B cell (primary cell): ENCODE results near the gene CUBN. TPM values are rescaled to one million over a fixed set of nuclear protein-coding genes. Genes with fewer than 3 reads are reported as not detected.

ENCODE experiments used
- ATAC-seq: fragments of 200-7000 bp; cut with Tn5 transposase; one replicate; pipeline ENCODE4 v1.10.0; 2021; ENCODE audit warnings: low read depth, mild to moderate bottlenecking, moderate number of reproducible peaks, moderate library complexity
- CTCF ChIA-PET: fragments of 350-600 bp; sonication (Branson Sonifier 250); formaldehyde crosslinking; loops from one replicate; lab custom pipeline; 2021; ENCODE audit warnings: antibody characterized with exemption, inconsistent platforms; lab: Charles Lee
- POLR2A ChIA-PET: fragments of 350-600 bp; sonication (Branson Sonifier 250); formaldehyde crosslinking; loops from one replicate; lab custom pipeline; 2021; ENCODE audit warnings: antibody characterized with exemption; lab: Charles Lee
- DNase-seq: peaks from one replicate; pipeline ENCODE4 v3.0.0; 2013
- H2AFZ ChIP-seq: 2 replicates; pipeline ENCODE4 v1.6.1; 2012; ENCODE audit warnings: mild to moderate bottlenecking, low read depth, low read length; ENCODE audit not compliant: insufficient read depth, poor library complexity, severe bottlenecking
- H3K27ac ChIP-seq, 2 donors: 1 replicate in 1 of 2; 2 replicates in 1 of 2; pipeline ENCODE4 v1.5.1; 2012 to 2013; ENCODE audit warnings: low read length in 2 of 2, mild to moderate bottlenecking in 2 of 2, moderate library complexity in 1 of 2
- H3K27me3 ChIP-seq, 4 experiments: fragments of 200-600 bp in 1 of 4; sonication (generic) in 1 of 4; replicated peaks in 1 of 4; 1 replicate in 2 of 4; 2 replicates in 2 of 4; pipeline versions ENCODE4 v1.6.1 to v1.7.0; 2013 to 2016; ENCODE audit warnings: low read length in 3 of 4, mild to moderate bottlenecking in 2 of 4, mixed read lengths in 1 of 4, moderate library complexity in 1 of 4; ENCODE audit not compliant: insufficient read depth in 4 of 4, control insufficient read depth in 3 of 4; ENCODE audit errors: control extremely low read depth in 1 of 4
- H3K36me3 ChIP-seq, 2 experiments: replicated peaks in 1 of 2; 1 replicate in 1 of 2; 2 replicates in 1 of 2; pipeline versions ENCODE4 v1.6.1 to v1.7.1; 2013; ENCODE audit warnings: low read length in 1 of 2; ENCODE audit not compliant: insufficient read depth in 2 of 2, control insufficient read depth in 1 of 2; ENCODE audit errors: control extremely low read depth in 1 of 2, extremely low read depth in 1 of 2
- H3K4me1 ChIP-seq, 2 donors: fragments of 200-600 bp in 1 of 2; sonication (generic) in 1 of 2; 1 replicate in 1 of 2; 2 replicates in 1 of 2; pipeline versions ENCODE4 v1.5.1 to v1.6.1; 2013 to 2017; ENCODE audit warnings: low read length in 2 of 2; ENCODE audit not compliant: control insufficient read depth in 2 of 2, insufficient read depth in 2 of 2
- H3K4me2 ChIP-seq: replicated peaks from 2 replicates; pipeline ENCODE3; 2012; ENCODE audit warnings: mild to moderate bottlenecking, low read depth, low read length; ENCODE audit not compliant: poor library complexity, severe bottlenecking
- H3K4me3 ChIP-seq, 5 experiments: fragments of 200-600 bp in 1 of 5; sonication (generic) in 1 of 5; 1 replicate in 3 of 5; 2 replicates in 2 of 5; pipeline versions ENCODE4 v1.5.1 to v1.7.0; 2011 to 2016; ENCODE audit warnings: low read length in 4 of 5, mild to moderate bottlenecking in 4 of 5, low read depth in 2 of 5, control low read depth in 1 of 5, moderate library complexity in 1 of 5; ENCODE audit not compliant: insufficient read depth in 1 of 5; ENCODE audit errors: control extremely low read depth in 1 of 5, extremely low read depth in 1 of 5
- H3K79me2 ChIP-seq: fragments of 200-600 bp; sonication (generic); one replicate; pipeline ENCODE4 v1.6.0; 2016; ENCODE audit warnings: low read length; ENCODE audit not compliant: control insufficient read depth, insufficient read depth
- H3K9ac ChIP-seq: fragments of 200-600 bp; sonication (generic); 2 replicates; pipeline ENCODE4 v1.6.1; 2017; ENCODE audit warnings: mild to moderate bottlenecking, low read length, moderate library complexity
- H3K9me3 ChIP-seq, 3 donors: one replicate each; pipeline versions ENCODE4 v1.6.1 to v1.7.1; 2013; ENCODE audit warnings: low read length in 2 of 3; ENCODE audit not compliant: control insufficient read depth in 2 of 3, insufficient read depth in 1 of 3; ENCODE audit errors: control extremely low read depth in 1 of 3
- H4K20me1 ChIP-seq: 2 replicates; pipeline ENCODE4 v1.6.0; 2012; ENCODE audit warnings: mild to moderate bottlenecking, low read length; ENCODE audit not compliant: insufficient read depth, control insufficient read depth, poor library complexity, severe bottlenecking
- H3K27ac Mint-ChIP-seq: one replicate; pipeline ENCODE4 v1.8.0; 2021; ENCODE audit warnings: mixed read lengths
- H3K27me3 Mint-ChIP-seq: one replicate; pipeline ENCODE4 v1.8.0; 2021; ENCODE audit warnings: mixed read lengths
- H3K4me1 Mint-ChIP-seq: one replicate; pipeline ENCODE4 v1.8.0; 2021; ENCODE audit warnings: mixed read lengths
- H3K4me3 Mint-ChIP-seq: one replicate; pipeline ENCODE4 v1.8.0; 2021; ENCODE audit warnings: mixed read lengths
- H3K9me3 Mint-ChIP-seq: one replicate; pipeline ENCODE4 v1.8.0; 2022; ENCODE audit warnings: mixed read lengths; ENCODE audit not compliant: insufficient read depth
- CTCF ChIP-seq: fragments of 200-600 bp; IDR thresholded peaks from one replicate; pipeline ENCODE4 v1.8.0; 2022; ENCODE audit warnings: antibody characterized with exemption, mild to moderate bottlenecking
- EZH2 ChIP-seq: IDR thresholded peaks from 2 replicates; pipeline ENCODE4 v1.6.1; 2012; ENCODE audit warnings: borderline replicate concordance, low read depth, mild to moderate bottlenecking, moderate library complexity, low read length; ENCODE audit not compliant: insufficient read depth, poor library complexity, severe bottlenecking
- WGBS: methylation state at CpG from one replicate; pipeline ENCODE4 v1.1.5; 2013; ENCODE audit warnings: missing lambda C conversion rate; ENCODE audit not compliant: insufficient coverage; 5-methylcytosine and 5-hydroxymethylcytosine counted together
- intact Hi-C: fragments of 100-400 bp; cut with micrococcal nuclease; formaldehyde crosslinking; loops from one replicate; pipeline ENCODE4 v1.10.0; 2022
- polyA plus RNA-seq: library from polyadenylated mRNA; depleted of rRNA; stranded (reverse); fragments of >200 nt; gene quantifications from 2 replicates; pipeline ENCODE4 v1.2.3, GENCODE V29; 2012
- total RNA-seq, 2 donors: library from RNA; stranded (reverse); fragments of 120-200 nt in 1 of 2; gene quantifications; 1 replicate in 1 of 2; 2 replicates in 1 of 2; pipeline versions ENCODE4 v1.2.3 to v1.2.4, GENCODE V29; 2013 to 2022

CUBN gene
- total and polyA plus RNA-seq, 2 donors (not counting 1 experiment from before 2014, with no cell fraction given) = 4.2 to 5.7 TPM

GRCh38 chr10:17062009-17062408, 67.6 kb downstream of the CUBN start:
- Mint-ChIP-seq H3K27me3 (no peaks in the 10 kb centered on the region), H3K27ac (no peak overlapping the region), H3K9me3 (no peaks in the 10 kb centered on the region), H3K4me1 (no peaks in the 10 kb centered on the region), H3K4me3 (no peak overlapping the region)
- H4K20me1 ChIP-seq = no peaks in the 10 kb centered on the region
- H3K79me2 ChIP-seq = no peaks in the 10 kb centered on the region
- TF ChIP-seq CTCF (no peak), EZH2 (no peak)
- ATAC-seq = no peak
- H3K9me3 ChIP-seq = no peaks in the 10 kb centered on the region
- no peak overlapping the region for H3K4me2 ChIP-seq
- ChIA-PET CTCF (no interaction called here), POLR2A (no interaction called here)
- no peaks in the 10 kb centered on the region for H3K36me3 ChIP-seq
- no peak overlapping the region for H3K4me3 ChIP-seq
- H2AFZ ChIP-seq = no peak overlapping the region
- H3K27me3 ChIP-seq = no peaks in the 10 kb centered on the region
- H3K4me1 ChIP-seq = no peaks in the 10 kb centered on the region
- H3K27ac ChIP-seq = no peak overlapping the region
- intact Hi-C loops = no loop called here
- DNase-seq = no peak
- 96% methylated on average over 3 of the region's 7 CpGs for WGBS
- no peak overlapping the region for H3K9ac ChIP-seq

GRCh38 chr10:17061418-17061817, 68.2 kb downstream of the CUBN start:
- Mint-ChIP-seq H3K4me3 (no peak overlapping the region), H3K27ac (no peak overlapping the region), H3K27me3 (no peaks in the 10 kb centered on the region), H3K4me1 (no peaks in the 10 kb centered on the region), H3K9me3 (no peaks in the 10 kb centered on the region)
- Histone ChIP-seq H2AFZ (no peak overlapping the region), H3K9ac (no peak overlapping the region), H3K27ac (no peak overlapping the region), H3K4me3 (no peak overlapping the region), H3K9me3 (no peaks in the 10 kb centered on the region), H3K4me1 (no peaks in the 10 kb centered on the region), H4K20me1 (no peaks in the 10 kb centered on the region), H3K36me3 (no peaks in the 10 kb centered on the region), H3K27me3 (no peaks in the 10 kb centered on the region), H3K79me2 (no peaks in the 10 kb centered on the region), H3K4me2 (no peak overlapping the region)
- WGBS = 90% methylated on average over 2 of the region's 2 CpGs
- DNase-seq = no peak
- ChIA-PET CTCF (no interaction called here), POLR2A (no interaction called here)
- intact Hi-C loops = no loop called here
- ATAC-seq = no peak
- TF ChIP-seq EZH2 = no peak
- no peak for TF ChIP-seq CTCF
